Endothelial cell (in vitro differentiated cells): ENCODE results near the gene CARD11. TPM values are rescaled to one million over a fixed set of nuclear protein-coding genes. Genes with fewer than 3 reads are reported as not detected.

ENCODE experiments used
- DNase-seq: peaks from one replicate; pipeline ENCODE4 v3.0.0; 2021; ENCODE audit warnings: low spot score
- H3K27ac Mint-ChIP-seq: one replicate; pipeline ENCODE4 v1.8.0; 2021; ENCODE audit warnings: mixed read lengths, inconsistent platforms; ENCODE audit not compliant: unreplicated experiment
- H3K27me3 Mint-ChIP-seq: one replicate; pipeline ENCODE4 v1.8.0; 2021; ENCODE audit warnings: mild to moderate bottlenecking, moderate library complexity, mixed read lengths, inconsistent platforms; ENCODE audit not compliant: unreplicated experiment
- H3K36me3 Mint-ChIP-seq: one replicate; pipeline ENCODE4 v1.8.0; 2021; ENCODE audit warnings: mild to moderate bottlenecking, low read depth, mixed read lengths, inconsistent platforms; ENCODE audit not compliant: unreplicated experiment
- H3K4me1 Mint-ChIP-seq: one replicate; pipeline ENCODE4 v1.8.0; 2021; ENCODE audit warnings: mild to moderate bottlenecking, mixed read lengths, inconsistent platforms; ENCODE audit not compliant: unreplicated experiment
- H3K4me3 Mint-ChIP-seq: one replicate; pipeline ENCODE4 v1.8.0; 2021; ENCODE audit warnings: mild to moderate bottlenecking, mixed read lengths, inconsistent platforms; ENCODE audit not compliant: unreplicated experiment
- H3K9me3 Mint-ChIP-seq: one replicate; pipeline ENCODE4 v1.8.0; 2021; ENCODE audit warnings: mixed read lengths, inconsistent platforms; ENCODE audit not compliant: unreplicated experiment
- total RNA-seq: library from RNA; stranded (reverse); fragmentation: NEBNext Ultra II Directional; extraction: Animal tissue kit (Norgen Biotek cat#: 25700); gene quantifications from one replicate; pipeline ENCODE4 v1.2.1, GENCODE V29; 2021; ENCODE audit not compliant: unreplicated experiment
- TF ChIP-seq, protein P1 (sequence below): fragments of 200-600 bp; sonication (generic); IDR thresholded peaks from one replicate; pipeline ENCODE4 v1.5.0; 2021; ENCODE audit warnings: antibody characterized with exemption; ENCODE audit not compliant: unreplicated experiment

Gene CARD11
- total RNA-seq, 1 donor from 2014 or later, result 3.9 TPM

DNA sequence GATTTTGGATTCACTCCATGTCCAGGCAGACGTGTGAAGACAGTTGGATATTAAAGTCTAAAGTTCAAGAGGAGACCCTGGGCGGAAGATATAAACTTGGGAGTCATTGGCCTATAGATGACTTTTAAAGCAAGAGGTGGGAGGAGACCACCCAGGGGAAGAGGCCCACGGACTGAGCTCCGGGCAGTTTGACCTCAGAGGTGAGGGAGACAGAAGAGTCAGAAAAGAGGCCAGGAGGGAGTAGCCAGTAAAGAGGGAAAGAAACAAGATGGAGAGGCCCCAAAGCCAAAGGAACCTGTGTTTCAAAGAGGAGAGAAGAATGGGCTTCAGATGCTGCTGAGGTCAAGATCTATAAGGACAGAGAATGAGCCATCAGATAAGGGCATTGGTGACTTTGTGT, 11.4 kb downstream of the CARD11 start:
- Mint-ChIP-seq H3K27ac (no peak overlapping the region), H3K27me3 (no peaks in the 10 kb centered on the region)

DNA sequence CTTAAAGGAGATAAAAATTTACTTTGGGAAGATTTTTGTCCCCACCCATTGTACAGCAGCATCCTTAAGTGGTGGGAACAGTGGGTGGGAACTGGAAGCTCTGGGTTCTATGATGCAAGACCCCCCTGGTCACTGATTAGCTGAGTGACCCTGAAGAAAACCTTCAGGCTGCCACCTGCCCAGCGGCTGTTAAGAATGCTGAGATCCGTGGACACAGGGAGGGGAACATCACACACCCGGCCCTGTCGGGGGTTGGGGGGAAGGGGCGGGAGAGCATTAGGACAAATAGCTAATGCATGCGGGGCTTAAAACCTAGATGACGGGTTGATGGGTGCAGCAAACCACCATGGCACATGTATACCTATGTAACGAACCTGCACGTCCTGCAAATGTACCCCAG, 14.5 kb downstream of the CARD11 start:
- no peak overlapping the region for H3K27ac Mint-ChIP-seq
- no peak for DNase-seq
- no peak overlapping the region for H3K4me3 Mint-ChIP-seq
- no peaks in the 10 kb centered on the region for H3K4me1 Mint-ChIP-seq
- no peaks in the 10 kb centered on the region for H3K36me3 Mint-ChIP-seq
- TF ChIP-seq, protein P1, sequence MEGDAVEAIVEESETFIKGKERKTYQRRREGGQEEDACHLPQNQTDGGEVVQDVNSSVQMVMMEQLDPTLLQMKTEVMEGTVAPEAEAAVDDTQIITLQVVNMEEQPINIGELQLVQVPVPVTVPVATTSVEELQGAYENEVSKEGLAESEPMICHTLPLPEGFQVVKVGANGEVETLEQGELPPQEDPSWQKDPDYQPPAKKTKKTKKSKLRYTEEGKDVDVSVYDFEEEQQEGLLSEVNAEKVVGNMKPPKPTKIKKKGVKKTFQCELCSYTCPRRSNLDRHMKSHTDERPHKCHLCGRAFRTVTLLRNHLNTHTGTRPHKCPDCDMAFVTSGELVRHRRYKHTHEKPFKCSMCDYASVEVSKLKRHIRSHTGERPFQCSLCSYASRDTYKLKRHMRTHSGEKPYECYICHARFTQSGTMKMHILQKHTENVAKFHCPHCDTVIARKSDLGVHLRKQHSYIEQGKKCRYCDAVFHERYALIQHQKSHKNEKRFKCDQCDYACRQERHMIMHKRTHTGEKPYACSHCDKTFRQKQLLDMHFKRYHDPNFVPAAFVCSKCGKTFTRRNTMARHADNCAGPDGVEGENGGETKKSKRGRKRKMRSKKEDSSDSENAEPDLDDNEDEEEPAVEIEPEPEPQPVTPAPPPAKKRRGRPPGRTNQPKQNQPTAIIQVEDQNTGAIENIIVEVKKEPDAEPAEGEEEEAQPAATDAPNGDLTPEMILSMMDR, result no peak
- H3K27me3 Mint-ChIP-seq, result no peaks in the 10 kb centered on the region
- H3K9me3 Mint-ChIP-seq, result no peaks in the 10 kb centered on the region

More for the DNA sequence above, 11.4 kb downstream of the CARD11 start:
- Mint-ChIP-seq H3K9me3 (no peaks in the 10 kb centered on the region), H3K36me3 (no peaks in the 10 kb centered on the region), H3K4me3 (no peak overlapping the region), H3K4me1 (no peaks in the 10 kb centered on the region)
- TF ChIP-seq, protein P1, result no peak
- DNase-seq, result no peak

DNA sequence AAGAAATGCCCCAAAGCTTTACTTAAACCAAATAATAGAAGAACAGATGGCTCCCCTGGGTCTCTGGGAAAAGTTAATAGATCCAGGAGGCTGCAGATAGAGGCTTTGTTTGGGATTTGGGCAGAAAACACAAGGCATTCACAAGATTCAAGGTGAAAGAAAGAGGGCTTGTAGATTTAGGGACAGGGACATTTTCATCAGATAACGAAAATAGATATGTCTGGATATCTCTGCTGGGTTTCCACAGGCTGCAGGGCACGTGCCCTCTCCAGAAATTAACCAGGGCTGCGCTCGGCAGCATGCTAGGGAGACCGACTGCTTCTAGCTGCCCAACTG, 14.9 kb downstream of the CARD11 start:
- Mint-ChIP-seq H3K36me3 (no peaks in the 10 kb centered on the region), H3K4me3 (no peak overlapping the region), H3K27me3 (no peaks in the 10 kb centered on the region), H3K9me3 (no peaks in the 10 kb centered on the region), H3K4me1 (no peaks in the 10 kb centered on the region), H3K27ac (no peak overlapping the region)
- no peak for DNase-seq
- TF ChIP-seq, protein P1, result no peak

DNA sequence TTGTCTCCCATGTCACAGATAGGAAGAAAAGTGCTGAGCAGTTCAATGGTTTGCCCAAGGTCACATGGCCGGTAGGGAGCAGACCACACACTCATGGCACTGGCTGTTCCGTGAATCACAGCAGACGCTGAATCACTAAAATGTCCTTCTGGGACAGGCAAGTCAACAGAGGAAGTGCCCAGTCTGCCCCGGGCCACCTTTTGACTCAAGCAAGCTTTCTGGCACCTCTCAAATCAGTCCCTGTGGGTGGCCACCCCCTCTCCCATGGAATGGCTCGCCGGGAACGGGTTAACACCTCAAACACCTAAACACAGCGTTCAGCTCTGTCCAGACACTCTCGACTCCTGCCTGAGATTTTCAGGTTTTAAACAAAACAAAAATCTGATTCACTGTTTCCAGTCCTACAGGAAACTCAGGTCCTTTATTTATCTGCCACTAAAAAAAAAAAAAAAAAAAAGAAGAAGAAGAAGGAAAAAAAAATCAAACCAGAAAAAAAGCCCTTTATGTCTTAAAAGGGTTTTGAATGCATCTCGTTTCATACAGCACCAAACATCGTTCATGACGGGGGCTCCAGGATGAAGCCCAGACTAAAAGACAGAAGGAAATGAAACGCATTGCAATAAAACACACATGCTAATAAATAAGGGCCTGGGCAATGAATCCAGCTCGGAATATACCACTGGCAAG, 15.5 kb downstream of the CARD11 start:
- Mint-ChIP-seq H3K4me3 (no peak overlapping the region), H3K4me1 (no peaks in the 10 kb centered on the region), H3K9me3 (no peaks in the 10 kb centered on the region), H3K27me3 (no peaks in the 10 kb centered on the region), H3K36me3 (no peaks in the 10 kb centered on the region), H3K27ac (no peak overlapping the region)
- no peak for DNase-seq
- TF ChIP-seq, protein P1, result no peak

DNA sequence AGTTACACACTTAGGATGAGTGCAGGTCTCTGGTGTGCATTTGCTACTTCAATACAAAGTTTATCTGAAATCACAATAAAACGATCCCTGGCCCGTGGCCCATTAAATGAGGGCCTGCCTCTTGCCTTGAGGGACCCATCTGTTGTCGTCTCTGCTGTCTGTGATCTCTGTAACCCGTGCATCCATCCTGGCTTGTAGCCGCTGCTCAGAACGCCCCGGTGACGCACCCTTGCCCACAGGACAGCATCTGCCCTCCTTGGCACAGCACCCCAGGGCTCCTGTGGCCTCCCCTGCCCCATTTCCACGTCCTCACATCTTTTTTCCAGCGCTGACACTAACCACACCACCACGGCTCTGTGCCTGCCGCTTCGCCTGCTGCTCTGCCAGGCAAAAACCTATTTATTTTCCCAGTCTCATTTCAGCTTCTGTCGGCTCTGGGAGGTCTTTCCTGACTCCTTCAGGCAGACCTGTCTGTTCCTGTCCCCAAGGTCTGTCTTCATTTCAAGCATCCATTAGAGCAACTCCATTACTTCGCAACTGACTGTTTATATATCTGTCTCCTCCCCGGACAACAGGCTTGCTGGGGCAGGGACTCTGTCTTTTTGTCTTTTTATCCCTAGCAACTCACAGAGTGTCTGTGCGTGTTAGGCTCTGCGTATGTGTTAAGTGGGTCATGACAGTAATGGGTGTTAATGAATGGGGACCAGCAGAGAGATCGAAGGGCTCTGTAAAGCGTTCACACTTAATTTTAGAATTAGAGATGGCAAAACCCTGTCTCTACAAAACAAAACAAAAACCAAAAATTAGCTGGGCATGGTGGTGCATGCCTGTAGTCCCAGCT, 16.4 kb downstream of the CARD11 start:
- TF ChIP-seq, protein P1, result no peak
- Mint-ChIP-seq H3K4me3 (no peak overlapping the region), H3K27me3 (no peaks in the 10 kb centered on the region), H3K4me1 (no peaks in the 10 kb centered on the region), H3K27ac (no peak overlapping the region), H3K9me3 (no peaks in the 10 kb centered on the region), H3K36me3 (no peaks in the 10 kb centered on the region)
- DNase-seq, result no peak
